Limb (tissue), 2 donors: Measurements from ENCODE around the gene ACADL.
A peak's percentile ranks its signal among the peaks of the same experiment; 100 is the strongest.

ENCODE experiments used
- DNase-seq, 2 donors: peaks; one replicate each; pipeline ENCODE4 v3.0.0-alpha.2; 2016; ENCODE audit errors: extremely low spot score in 2 of 2

The ACADL gene

DNA sequence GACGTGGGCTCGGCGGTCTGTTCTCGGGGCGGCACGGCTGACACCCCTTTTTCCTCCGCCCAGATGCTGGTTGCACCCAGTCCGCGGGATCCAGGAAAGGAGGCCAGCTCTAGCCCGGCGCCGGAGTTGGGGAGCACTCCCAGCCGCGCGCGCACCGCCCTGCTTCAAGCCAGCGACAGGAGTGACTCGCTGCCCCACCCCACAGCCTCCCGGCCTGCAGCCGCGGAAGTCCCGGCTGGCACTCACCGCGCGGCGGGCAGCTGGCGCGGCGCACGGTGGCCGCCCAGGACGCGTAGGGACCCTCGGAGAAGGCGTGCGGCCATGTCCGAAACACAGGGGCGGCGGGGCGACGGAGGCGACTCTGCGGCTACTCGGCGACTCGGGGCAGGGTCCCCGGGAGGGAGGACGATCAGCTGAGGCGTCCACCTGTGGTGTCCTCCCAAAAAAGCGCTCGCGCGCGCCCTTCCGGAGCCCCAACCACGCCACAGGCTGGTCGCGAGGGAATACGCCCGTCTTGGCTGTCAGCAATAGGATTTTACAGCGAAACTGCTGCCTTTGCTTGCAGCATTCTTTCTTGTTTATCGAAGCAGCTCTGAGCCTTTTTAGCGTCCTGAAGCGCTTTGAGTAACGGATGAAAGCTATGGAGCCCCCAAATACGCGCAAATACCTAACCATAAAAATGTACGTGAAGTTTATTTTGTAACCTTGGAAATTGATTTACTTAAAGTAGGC lies at the start of gene ACADL:
Gene ACADL (minus strand): TSS at position 507 of the 732 bp plus-strand sequence. CDS start 184 bp downstream, at position 323.
- DNase-seq: peak; percentile 13 to 72

GRCh38 chr2:210271300-210271699 lies 46.1 kb upstream of the ACADL start:
- no peak for DNase-seq

- no peak for DNase-seq
Observed at GRCh38 chr2:210269148-210269547, 43.9 kb upstream of the ACADL start.

GRCh38 chr2:210268281-210268680 lies 43.0 kb upstream of the ACADL start:
- DNase-seq: no peak

GRCh38 chr2:210267698-210268097 lies 42.5 kb upstream of the ACADL start:
- no peak for DNase-seq

- no peak for DNase-seq
Observed at GRCh38 chr2:210264282-210264681, 39.0 kb upstream of the ACADL start.

DNA sequence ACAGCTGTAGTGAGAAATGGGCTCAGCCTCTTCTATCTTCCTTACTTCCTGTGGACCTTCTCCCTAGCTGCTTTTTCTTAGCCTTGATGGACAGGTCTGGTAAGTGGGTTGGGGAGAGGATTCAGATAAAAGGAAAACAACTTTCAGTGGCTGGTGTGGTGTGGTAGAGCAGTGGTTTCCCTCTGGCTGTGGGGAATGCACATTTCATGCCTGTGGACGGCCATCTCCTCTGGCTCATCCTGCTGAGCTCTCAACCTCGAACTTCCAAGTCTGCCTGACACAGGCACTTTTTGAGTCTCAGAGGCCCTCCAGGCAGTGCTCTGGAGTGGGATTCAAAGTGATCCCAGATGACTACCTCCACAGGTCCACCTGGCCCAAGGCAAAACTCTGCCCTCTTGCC lies 38.6 kb upstream of the ACADL start:
- DNase-seq: no peak

- DNase-seq: no peak
Observed at GRCh38 chr2:210262036-210262435, 36.8 kb upstream of the ACADL start.

DNA sequence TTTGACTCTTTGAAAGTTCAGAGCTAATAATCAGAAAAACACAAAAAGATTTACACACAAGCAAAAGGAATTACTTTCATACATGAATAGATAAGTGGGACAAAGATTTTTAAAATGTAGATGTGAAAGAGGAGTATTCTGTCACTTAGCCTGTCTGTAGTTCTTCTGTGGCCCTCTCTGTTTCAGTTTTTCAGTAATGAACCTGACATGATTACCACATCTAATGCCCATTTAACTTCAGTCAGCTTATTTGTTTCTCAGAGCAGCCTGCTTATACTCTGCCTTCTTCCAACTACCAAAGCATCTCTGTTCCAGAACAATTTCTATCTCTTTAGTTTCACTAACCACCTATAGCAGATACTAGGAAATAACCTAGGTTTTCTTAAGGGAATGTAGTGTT lies 34.4 kb upstream of the ACADL start:
- DNase-seq: no peak

DNA sequence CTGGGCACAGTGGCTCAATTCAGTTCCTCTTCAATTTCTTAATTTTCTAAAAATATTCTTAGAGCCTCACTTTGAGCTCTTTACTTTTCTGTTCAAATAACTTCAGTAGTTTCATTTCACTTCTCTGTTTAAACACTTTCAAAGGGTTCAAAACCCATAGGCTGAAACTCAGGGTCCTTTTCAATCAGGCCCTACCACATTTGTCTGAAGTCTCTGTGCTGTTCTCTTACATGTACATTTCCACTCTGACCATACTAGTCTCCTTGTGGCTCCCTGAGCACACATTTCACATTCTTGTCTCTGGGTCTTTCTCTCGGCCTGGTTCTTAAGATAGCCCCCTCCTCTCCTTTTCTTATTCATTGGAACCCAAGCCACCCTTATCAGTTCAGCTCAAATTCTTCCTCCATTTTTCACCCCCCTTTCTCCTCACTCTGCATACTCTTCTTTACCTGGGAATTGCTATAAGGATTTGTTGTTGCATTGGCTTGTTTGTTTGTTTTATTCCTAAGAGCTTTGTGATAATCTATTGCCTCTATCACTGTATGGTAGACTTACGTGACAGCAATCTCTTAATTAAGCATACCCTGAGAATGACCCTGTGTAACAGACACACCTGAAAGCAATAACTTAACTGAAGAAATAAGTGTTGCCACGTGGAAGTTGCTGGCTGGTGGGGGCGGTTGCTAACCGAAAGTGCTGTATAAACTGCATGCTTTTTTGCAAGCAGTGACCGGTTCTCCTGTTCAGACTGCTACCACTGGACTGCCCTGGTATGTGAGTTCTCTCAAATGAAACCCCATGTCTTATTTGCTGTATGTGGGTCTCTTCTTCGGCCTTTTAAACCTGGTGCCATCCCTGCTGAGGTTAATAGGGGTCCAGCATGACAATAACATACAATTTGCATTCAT lies 27.7 kb upstream of the ACADL start:
- no peak for DNase-seq

DNA sequence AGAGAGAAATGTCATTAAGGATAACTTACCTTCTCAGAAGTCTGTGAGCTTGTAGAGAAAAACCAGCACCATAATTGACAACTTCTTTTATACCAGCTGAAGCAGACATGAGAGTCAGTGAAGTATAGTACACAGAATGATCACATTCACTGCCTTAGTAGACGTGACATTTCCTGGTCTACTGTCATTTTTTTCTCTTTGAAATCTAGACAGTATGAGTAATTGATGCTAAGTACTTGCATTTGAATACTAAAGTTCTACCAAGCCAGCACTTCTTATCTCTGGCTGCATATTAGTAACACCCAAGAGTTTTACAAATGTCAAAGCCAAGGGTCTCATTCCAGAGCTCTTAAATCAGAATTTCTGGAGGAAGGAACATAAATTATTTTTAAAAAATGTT lies 25.4 kb upstream of the ACADL start:
- no peak for DNase-seq

DNA sequence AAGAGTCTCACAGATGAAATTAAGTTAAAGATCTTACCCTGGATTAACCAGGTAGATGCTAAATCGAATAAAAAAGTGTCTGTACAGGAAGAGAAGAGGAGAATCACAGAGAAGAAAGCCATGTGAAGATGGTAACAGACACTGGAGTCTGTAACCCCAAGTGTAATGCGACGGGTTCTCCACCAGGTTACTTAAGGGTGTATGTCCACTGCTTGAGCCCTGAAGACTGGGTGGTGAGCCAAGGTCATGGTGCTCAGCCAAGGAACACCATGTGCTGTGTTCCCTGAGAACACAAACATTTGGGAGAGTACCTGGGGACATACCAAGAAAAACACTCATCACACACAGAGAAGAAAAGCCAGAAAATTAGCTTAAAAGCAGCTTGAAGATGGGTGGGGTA lies 8.2 kb upstream of the ACADL start:
- DNase-seq: no peak

- DNase-seq: no peak
Observed at GRCh38 chr2:210230984-210231383, 5.7 kb upstream of the ACADL start.

DNA sequence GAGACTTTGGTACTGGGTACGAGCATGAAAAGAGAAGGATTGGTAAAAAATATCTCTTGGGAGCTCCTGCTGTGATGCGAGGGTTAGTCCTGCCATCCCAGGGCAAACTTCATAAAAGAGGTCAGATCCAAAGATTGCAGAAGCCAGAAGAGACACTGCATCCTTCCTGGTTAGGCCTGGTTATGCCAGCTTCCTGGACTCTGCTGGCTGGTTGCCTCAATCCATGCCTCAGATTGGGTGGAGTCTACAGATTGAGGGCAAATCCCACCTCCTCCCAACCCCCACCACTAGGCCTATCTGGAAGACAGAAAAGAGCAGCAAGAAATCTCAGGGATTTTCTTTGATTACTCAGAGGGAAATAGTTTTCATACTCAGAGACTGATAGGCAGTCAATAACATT lies 5.3 kb upstream of the ACADL start:
- DNase-seq: no peak

GRCh38 chr2:210228586-210228985 lies 3.3 kb upstream of the ACADL start:
- DNase-seq: no peak

GRCh38 chr2:210227290-210228088 lies 2.2 kb upstream of the ACADL start:
- no peak for DNase-seq

GRCh38 chr2:210226223-210226622 lies 976 bp upstream of the ACADL start:
- DNase-seq: no peak

DNA sequence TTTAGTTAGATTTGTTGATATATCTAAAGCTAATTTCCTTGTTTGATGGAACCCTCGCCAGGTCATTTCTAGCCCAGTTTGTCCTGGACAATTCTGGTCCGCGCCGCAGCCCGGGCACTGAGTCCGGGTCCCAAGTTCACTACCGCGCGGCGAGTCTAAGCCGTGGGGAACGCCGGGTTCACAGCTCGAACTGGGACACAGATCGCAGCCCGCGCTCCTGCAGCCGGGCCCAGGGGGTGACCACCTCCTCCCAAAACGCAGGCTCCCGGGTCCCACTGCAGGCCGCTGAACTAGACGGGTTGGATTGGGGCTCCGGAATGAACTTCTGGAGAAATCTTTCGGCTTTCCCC lies 681 bp downstream of the ACADL start:
- no peak for DNase-seq

GRCh38 chr2:210215120-210215519 lies 10.1 kb downstream of the ACADL start:
- no peak for DNase-seq

- no peak for DNase-seq
Observed at GRCh38 chr2:210210185-210210584, 15.1 kb downstream of the ACADL start.

DNA sequence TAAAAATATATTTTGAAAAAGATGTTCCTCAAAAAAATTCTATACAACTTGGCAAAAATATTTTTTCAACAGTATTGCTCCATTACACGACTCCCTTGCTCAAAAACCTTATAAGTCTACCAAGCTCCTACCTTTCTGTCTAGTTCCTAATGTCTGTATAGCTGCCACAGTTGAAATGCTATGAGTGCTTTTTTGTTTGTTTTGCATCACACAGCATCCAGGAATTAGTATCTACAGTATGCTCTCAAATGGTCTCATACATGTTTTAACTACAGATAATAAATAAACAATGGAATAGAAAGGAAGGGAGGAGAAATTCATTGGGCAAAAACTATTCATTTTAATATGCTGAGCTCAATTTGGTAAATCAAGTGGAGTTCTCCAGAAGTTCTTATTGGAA lies 17.3 kb downstream of the ACADL start:
- no peak for DNase-seq

DNA sequence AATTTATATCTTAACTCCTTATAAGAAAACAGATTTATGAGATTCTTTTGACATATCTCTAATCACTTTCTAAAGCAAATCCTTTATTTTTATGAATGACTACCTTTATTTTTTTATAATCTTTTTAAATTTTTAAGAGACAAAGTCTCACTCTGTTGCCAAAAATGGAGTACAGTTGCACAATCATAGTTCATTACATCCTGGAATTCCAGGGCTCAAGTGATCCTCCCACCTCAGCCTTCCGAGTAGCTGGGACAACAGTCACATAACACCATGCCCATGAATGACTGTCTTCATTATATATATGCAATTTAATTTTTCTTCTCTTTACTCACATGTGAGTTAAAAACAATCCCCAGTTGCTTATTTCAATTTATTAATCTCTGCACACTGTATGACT lies 21.7 kb downstream of the ACADL start:
- DNase-seq: no peak
